ENCODE data around the gene OBSCN. TPM values are rescaled to one million over a fixed set of nuclear protein-coding genes. Genes with fewer than 3 reads are reported as not detected.

Gene OBSCN
- total RNA-seq, 1 donor from 2014 or later = 10.2 TPM

DNA sequence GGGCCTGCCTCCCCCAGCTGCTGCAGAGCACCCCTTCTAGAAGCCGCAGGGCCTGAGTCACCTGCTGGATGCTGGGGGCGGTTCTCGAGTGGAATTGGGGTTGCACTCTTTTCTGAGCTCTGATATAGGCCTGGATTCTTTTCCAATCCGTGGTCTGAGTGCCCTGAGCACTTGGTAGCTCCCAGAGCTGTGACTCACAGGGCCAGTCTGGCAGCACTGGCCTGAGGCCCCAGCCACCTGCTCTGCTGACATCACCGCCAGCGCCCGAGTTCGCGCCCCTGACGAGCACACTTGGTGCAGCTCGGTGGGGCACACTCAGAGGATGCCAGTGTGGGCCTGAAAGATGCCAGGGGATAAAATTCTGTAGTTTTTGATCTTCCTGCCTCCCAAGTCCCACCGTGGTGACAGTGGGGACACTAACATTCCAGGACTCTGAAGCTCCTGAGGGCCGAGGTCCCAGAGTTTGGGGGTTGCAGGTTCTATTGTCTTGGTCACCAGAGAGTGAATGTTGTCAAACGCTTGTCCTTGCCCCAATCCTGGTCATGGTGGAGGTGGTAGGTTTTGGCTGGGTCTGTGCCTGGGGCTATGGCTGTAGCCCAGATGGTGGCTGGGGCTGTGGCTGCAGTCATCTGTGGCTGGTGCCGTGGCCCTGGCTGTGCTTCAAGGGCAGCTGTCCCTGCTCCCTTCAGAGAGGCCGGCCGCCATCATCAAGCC, 74.6 kb downstream of the OBSCN start:
- Mint-ChIP-seq H3K27me3 (ENCODE audit: low read depth) (no peaks in the 10 kb centered on the region), H3K9me3 (ENCODE audit: low read depth) (no peaks in the 10 kb centered on the region), H3K4me1 (ENCODE audit: low read depth) (no peaks in the 10 kb centered on the region), H3K36me3 (ENCODE audit: low read depth) (no peaks in the 10 kb centered on the region), H3K27ac (ENCODE audit: unreplicated experiment) (no peak overlapping the region), H3K4me3 (ENCODE audit: unreplicated experiment) (no peak overlapping the region)
- TF ChIP-seq, protein P1, sequence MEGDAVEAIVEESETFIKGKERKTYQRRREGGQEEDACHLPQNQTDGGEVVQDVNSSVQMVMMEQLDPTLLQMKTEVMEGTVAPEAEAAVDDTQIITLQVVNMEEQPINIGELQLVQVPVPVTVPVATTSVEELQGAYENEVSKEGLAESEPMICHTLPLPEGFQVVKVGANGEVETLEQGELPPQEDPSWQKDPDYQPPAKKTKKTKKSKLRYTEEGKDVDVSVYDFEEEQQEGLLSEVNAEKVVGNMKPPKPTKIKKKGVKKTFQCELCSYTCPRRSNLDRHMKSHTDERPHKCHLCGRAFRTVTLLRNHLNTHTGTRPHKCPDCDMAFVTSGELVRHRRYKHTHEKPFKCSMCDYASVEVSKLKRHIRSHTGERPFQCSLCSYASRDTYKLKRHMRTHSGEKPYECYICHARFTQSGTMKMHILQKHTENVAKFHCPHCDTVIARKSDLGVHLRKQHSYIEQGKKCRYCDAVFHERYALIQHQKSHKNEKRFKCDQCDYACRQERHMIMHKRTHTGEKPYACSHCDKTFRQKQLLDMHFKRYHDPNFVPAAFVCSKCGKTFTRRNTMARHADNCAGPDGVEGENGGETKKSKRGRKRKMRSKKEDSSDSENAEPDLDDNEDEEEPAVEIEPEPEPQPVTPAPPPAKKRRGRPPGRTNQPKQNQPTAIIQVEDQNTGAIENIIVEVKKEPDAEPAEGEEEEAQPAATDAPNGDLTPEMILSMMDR (IDR thresholded peaks at IDR 0.05) = no peak
- DNase-seq (ENCODE audit: low spot score) = no peak

DNA sequence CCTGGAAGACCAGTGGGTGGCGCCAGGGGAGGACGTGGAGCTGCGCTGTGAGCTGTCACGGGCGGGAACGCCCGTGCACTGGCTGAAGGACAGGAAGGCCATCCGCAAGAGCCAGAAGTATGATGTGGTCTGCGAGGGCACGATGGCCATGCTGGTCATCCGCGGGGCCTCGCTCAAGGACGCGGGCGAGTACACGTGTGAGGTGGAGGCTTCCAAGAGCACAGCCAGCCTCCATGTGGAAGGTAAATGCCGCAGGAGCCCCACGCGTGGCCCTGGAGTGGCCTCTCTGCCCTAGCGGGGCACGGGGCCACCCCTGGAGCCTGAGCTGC, 75.2 kb downstream of the OBSCN start:
- H3K27me3 Mint-ChIP-seq (ENCODE audit: low read depth) = no peaks in the 10 kb centered on the region
- H3K36me3 Mint-ChIP-seq (ENCODE audit: low read depth) = no peaks in the 10 kb centered on the region
- H3K27ac Mint-ChIP-seq (ENCODE audit: unreplicated experiment) = no peak overlapping the region
- no peaks in the 10 kb centered on the region for H3K9me3 Mint-ChIP-seq (ENCODE audit: low read depth)
- no peaks in the 10 kb centered on the region for H3K4me1 Mint-ChIP-seq (ENCODE audit: low read depth)
- H3K4me3 Mint-ChIP-seq (ENCODE audit: unreplicated experiment) = no peak overlapping the region
- DNase-seq (ENCODE audit: low spot score) = peak; percentile 87
- TF ChIP-seq, protein P1 (IDR thresholded peaks at IDR 0.05) = no peak

DNA sequence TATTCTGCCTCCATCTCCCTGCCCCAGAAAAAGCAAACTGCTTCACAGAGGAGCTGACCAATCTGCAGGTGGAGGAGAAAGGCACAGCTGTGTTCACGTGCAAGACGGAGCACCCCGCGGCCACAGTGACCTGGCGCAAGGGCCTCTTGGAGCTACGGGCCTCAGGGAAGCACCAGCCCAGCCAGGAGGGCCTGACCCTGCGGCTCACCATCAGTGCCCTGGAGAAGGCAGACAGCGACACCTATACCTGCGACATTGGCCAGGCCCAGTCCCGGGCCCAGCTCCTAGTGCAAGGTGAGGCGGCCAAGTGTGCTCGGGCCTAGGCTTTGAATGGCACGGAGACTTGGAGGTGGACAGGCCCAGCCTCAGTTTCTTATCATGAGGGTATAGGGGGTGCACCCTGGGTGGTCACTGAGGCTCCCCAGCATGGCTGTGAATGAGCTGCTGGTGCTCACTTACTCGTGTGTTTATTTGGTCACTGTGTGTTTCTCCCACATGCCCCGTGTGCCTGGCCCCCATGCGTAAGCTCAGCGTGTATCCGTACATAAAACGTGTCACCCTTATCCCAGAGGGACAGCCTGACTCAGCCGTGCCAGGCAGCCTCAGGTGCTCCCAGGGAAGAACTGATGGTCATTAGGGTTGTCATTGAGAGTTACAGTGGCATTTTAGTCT, 75.8 kb downstream of the OBSCN start:
- H3K4me3 Mint-ChIP-seq (ENCODE audit: unreplicated experiment) = no peak overlapping the region
- H3K9me3 Mint-ChIP-seq (ENCODE audit: low read depth) = no peaks in the 10 kb centered on the region
- DNase-seq (ENCODE audit: low spot score) = no peak
- H3K27ac Mint-ChIP-seq (ENCODE audit: unreplicated experiment) = no peak overlapping the region
- TF ChIP-seq, protein P1 (IDR thresholded peaks at IDR 0.05) = no peak
- H3K4me1 Mint-ChIP-seq (ENCODE audit: low read depth) = no peaks in the 10 kb centered on the region
- no peaks in the 10 kb centered on the region for H3K27me3 Mint-ChIP-seq (ENCODE audit: low read depth)
- H3K36me3 Mint-ChIP-seq (ENCODE audit: low read depth) = no peaks in the 10 kb centered on the region

DNA sequence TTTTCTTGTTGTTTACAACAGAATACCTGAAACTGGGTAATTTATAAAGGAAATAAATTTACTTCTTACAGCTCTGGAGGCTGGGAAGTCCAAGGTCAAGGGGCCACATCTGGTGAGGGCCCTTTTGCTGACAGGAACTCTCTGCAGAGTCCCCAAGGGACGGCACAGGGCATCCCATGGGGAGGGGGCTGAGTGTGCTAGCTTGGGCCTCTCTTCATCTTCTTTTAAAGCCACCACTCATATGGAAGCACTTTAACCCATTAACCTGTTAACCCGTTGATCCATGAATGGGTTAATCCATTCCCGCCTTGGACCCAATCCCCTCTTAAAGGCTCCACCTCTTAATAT, 76.3 kb downstream of the OBSCN start:
- no peak overlapping the region for H3K4me3 Mint-ChIP-seq (ENCODE audit: unreplicated experiment)
- H3K27me3 Mint-ChIP-seq (ENCODE audit: low read depth) = no peaks in the 10 kb centered on the region
- no peak for DNase-seq (ENCODE audit: low spot score)
- no peaks in the 10 kb centered on the region for H3K36me3 Mint-ChIP-seq (ENCODE audit: low read depth)
- H3K9me3 Mint-ChIP-seq (ENCODE audit: low read depth) = no peaks in the 10 kb centered on the region
- TF ChIP-seq, protein P1 (IDR thresholded peaks at IDR 0.05) = no peak
- H3K27ac Mint-ChIP-seq (ENCODE audit: unreplicated experiment) = no peak overlapping the region
- H3K4me1 Mint-ChIP-seq (ENCODE audit: low read depth) = no peaks in the 10 kb centered on the region

DNA sequence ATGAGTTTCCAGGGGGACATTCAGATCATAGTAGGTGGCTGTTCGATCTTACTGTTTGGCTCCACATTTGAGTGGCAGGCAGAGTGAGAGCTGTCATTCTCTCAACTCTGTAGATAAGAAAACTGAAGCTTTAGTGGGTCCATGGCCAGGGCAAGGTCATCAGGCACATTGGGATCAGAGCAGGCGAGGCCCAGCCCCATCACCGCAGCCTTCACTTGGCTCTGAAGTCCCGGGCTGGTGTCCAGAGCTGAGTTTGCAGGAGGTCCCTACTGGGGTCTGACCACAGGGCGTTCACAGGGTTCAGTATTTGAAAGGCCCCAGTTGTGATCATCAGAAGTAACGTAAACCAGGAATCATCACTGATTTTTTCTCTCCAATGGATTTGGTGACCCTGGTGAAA, 76.7 kb downstream of the OBSCN start:
- DNase-seq (ENCODE audit: low spot score) = no peak
- Mint-ChIP-seq H3K9me3 (ENCODE audit: low read depth) (no peaks in the 10 kb centered on the region), H3K36me3 (ENCODE audit: low read depth) (no peaks in the 10 kb centered on the region), H3K27me3 (ENCODE audit: low read depth) (no peaks in the 10 kb centered on the region), H3K4me1 (ENCODE audit: low read depth) (no peaks in the 10 kb centered on the region), H3K27ac (ENCODE audit: unreplicated experiment) (no peak overlapping the region), H3K4me3 (ENCODE audit: unreplicated experiment) (no peak overlapping the region)
- TF ChIP-seq, protein P1 (IDR thresholded peaks at IDR 0.05) = no peak
